Measurements from ENCODE around the gene SCAMP1. TPM values are rescaled to one million over a fixed set of nuclear protein-coding genes. Genes with fewer than 3 reads are reported as not detected.
A peak's percentile ranks its signal among the peaks of the same experiment; 100 is the strongest.
"Not testable (repeated sequence)": the region's sequence is repeated elsewhere in the genome, so short reads cannot be mapped to it uniquely, and the experiment has no call there.

SCAMP1 gene
- polyA plus RNA-seq, 1 donor: 30.8 TPM

DNA sequence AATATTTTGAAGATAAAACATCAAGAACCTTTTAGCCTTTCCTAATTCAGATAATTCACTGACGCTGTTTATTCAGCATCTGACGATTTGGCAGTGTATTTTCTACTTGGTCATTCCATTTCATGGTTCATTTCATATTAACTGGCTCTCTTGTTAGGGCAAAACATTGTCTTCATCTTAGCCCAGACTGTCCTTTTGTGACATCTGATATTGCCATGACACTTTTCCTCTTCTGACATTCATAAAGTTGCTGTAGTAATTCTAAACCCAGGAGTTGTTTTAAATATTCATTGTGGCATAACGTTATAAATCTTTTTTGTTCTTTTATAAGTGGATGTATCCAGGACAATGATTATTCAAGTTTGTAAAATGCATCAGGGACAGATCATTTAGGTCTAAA, 1.8 kb downstream of the SCAMP1 start:
- no peak for DNase-seq

DNA sequence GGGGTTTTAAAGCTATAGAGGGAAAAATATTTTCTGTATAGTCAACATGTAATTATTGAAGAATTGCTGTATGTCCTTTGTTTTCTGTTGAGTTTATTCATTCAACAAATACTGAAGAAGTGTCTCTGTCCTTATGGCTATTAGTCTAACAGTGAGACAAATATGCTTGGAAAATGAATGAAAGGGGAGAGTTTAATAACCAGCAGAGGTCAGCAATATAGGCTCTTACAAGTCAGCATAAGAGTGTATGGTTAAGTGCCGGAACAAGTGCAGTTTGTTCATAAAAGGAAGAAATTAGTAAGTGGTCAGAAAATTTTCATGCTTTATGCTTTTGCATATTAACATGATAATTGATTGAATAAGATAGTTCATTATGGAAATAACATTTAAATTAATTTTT, 3.6 kb downstream of the SCAMP1 start:
- DNase-seq: no peak

DNA sequence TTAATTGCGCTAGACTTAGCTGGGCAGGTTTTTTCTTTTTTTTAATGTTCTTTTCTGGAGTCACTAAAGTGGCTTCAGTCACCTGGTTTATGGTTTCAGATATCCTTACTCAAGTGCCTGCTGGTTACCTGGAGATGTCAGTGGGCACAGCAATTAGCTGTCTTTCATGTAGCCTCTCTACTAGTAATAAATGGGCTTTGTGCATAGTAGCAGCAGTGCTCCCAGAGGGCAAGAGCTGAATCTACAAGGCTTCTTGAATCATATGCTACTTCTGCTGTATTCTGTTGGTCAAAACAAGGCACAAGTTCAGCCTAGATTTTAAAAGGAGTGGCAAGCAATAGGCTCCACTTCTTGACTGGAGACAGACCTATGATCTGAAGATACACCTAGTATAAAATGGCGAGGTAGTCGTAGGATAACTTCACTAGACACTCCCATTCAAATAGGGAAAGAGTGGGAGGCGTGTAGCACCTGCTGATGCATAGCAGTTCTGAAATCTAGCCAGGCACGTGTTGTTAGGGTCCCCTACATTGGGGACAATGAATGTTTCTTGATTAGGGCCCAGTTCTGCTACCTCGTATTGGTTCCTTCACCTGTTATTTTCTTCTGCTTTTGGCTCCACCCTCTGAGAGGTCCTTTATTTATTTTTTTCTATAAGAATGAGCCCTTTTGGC, 7.0 kb downstream of the SCAMP1 start:
- no peak for DNase-seq

DNA sequence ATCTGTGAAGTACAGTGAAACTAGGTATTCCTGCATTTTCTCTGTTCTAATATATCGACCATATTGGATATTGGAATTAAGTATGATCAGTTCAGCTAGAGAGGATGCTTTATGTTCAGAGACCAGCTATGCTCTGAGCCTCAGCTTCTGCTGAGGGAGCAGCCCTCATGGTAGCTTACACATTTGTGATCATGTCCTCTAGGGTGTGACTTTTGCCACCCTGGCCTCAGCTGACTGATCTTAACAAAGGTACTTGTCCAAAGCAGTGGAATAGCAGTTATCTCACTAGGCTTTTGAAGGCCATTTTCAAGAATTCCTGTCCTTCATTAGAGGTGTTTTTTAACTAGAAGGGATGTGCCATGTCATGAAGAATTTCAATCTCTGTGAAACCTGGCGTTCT, 9.3 kb downstream of the SCAMP1 start:
- DNase-seq: no peak

GRCh38 chr5:78373231-78373630, 12.8 kb downstream of the SCAMP1 start:
- DNase-seq: no peak

DNA sequence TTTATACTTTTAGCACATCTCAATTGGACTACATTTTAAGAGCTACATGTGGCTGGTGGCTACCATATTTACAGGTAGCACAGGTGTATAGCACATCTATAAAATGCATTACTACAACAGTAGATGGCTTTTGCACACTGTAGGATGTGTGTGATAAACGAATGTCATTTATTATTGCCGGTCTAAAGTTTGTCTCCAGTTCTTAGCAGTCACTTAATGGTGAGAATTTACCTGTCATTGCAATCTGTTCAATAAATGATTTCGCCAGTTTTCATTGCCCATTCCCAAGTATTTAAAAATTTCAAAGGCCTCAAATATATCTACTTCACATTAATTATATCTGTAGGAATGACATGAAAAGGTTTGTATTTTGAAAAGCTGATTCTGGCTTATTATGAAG, 15.9 kb downstream of the SCAMP1 start:
- DNase-seq: no peak

- peak; percentile 4 for DNase-seq
Observed at GRCh38 chr5:78377056-78377717, 16.8 kb downstream of the SCAMP1 start.

DNA sequence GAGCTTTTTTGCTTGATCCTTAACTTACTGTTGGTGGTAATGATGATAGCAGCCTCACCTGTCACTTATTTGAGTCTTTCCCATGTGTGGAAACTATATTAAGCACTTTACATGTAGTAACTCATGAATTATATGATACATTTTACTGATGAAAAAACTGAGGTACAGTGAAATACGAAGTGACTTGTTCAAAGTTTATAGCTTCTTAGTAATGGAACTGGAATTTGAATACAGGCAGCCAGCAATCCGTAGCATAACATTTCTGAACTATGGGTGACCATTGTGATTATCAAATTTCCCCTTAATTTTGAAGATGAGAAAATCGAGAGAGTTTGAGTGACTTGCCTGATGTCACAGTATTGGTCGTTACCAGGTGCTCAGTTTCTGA, 17.3 kb downstream of the SCAMP1 start:
- DNase-seq: no peak

- DNase-seq: no peak
Observed at GRCh38 chr5:78387468-78388153, 27.2 kb downstream of the SCAMP1 start.

GRCh38 chr5:78391357-78391756, 30.9 kb downstream of the SCAMP1 start:
- not testable (repeated sequence) for DNase-seq

DNA sequence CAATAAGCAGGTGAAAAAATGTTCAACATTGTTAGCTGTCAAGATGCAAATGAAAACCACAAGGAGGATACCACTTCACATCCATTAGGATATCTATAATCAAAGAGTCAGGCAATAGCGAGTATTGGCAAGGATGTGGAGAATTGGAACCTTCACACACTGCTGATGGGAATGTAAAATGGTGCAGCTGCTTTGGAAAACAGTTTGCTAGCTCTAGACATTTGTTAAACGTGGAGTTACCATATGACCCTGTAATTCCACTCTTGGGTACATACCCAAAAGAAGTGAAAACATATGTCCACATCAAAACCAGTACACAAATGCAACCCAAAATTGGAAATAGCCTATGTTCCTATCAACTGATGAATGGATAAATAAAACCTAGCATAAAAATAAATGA, 37.4 kb downstream of the SCAMP1 start:
- DNase-seq: no peak

DNA sequence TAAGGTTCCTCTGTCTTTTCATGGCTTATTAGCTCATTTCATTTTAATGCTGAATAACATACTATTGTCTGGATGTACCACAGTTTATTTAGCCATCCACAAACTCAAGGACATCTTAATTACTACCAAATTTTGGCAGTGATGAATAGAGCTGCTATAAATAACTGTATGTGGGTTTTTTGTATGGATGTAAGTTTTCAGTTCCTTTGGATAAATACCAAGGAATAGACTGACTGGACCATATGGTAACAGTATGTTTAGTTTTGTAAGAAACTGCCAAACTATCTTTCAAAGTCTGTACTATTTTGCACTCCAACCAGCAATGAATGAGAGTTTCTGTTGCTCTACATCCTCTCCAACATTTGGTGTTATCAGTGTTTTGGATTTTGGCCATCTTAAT, 38.7 kb downstream of the SCAMP1 start:
- DNase-seq: no peak

GRCh38 chr5:78404682-78405293, 44.4 kb downstream of the SCAMP1 start:
- DNase-seq: no peak

- DNase-seq: no peak
Observed at GRCh38 chr5:78405829-78406750, 45.7 kb downstream of the SCAMP1 start.

DNA sequence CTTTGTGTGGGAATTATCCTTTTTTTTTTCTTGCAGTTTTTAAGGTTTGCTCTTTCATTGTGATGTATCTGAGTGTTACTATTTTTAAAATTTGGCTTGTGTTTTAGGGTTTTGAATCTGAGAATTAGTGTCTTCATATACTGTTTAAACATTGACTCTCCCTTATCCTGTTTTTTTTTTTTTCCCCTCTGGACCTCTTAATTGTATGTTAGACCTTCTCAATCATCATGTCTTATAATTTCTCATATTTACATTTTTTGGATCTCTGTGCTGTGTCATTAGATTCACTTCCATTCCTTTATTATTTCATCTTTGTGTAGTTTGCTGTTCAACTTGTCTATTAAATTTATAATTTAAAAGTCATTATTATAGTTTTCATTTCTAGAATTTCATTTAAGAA, 47.0 kb downstream of the SCAMP1 start:
- DNase-seq: no peak

DNA sequence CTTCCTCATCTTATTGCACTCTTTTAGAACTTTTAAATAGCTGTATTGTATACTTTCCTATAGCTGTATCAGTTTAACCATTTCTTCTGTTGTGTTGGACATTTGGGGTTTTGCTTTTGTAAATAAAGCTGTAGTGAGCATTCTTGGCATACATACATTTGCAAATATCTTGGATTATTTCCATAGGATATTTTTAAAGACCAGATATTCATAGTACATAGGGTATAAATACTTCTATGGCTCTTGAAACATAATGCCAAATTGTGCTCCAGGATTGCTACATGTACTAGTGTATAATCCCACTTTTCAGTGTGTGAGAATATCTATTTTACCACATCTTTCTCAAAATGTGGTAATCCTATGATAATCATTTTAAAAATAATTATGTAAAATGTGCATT, 51.2 kb downstream of the SCAMP1 start:
- no peak for DNase-seq

GRCh38 chr5:78416677-78417425, 56.4 kb downstream of the SCAMP1 start:
- no peak for DNase-seq

GRCh38 chr5:78419396-78419795, 59.0 kb downstream of the SCAMP1 start:
- DNase-seq: no peak

GRCh38 chr5:78420548-78420947, 60.1 kb downstream of the SCAMP1 start:
- DNase-seq: no peak

DNA sequence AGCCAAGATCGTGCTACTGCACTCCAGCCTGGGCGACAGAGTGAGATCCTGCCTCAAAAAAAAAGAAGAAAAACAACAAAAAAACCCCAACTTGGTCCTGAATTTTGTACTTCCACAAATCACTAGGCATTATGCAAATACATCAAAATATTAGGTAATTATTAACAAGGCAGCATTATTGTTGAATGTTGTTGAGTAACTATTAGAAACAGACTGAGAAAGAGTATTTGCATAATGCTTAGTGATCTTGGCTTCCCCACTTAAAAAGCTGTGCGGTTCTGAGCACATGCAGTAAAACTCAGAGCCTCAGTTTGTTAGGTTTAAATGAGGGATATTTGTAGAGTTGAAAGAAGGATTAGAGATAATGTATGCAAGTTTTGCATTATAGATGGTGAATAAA, 64.2 kb downstream of the SCAMP1 start:
- no peak for DNase-seq

- DNase-seq: no peak
Observed at GRCh38 chr5:78429332-78429980, 69.0 kb downstream of the SCAMP1 start.
